OCI-LY7 (cell line): Measurements from ENCODE around the gene PAPOLG.

Source experiments
- EZH2phosphoT487 ChIP-seq: fragments of 200-600 bp; sonication (generic); IDR thresholded peaks from 2 replicates; pipeline ENCODE4 v1.6.1; 2018; ENCODE audit warnings: low read depth, borderline replicate concordance, mild to moderate bottlenecking, mixed run types, antibody characterized with exemption, low read length, moderate library complexity, mixed read lengths
- TF ChIP-seq, protein P1 (sequence below): fragments of 200-600 bp; sonication (generic); conservative IDR thresholded peaks from 2 replicates; pipeline ENCODE4 v1.5.1; 2014; ENCODE audit warnings: mild to moderate bottlenecking, antibody characterized with exemption, low read length, moderate library complexity, mixed read lengths

DNA sequence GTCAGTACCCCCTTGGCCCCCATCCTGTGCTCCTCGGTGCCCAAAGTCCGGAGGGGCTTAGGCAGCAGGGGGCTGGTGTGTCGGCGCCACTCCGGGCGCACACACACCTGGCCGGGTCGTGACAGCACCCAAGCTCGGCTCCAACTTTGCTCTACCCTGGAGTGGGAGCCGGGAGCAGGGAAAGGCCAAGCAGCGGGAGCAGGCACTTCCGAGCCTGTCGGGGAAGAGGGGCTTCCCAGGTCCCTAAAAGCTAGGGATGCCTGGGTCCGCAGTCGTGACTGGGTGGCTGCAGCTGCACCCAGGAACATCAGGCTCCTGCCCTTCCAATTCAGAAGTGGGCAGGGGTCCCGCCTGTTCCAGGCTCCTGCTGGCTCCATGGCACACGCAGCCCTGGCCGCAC is 48.4 kb downstream of the PAPOLG start:
- TF ChIP-seq, protein P1, sequence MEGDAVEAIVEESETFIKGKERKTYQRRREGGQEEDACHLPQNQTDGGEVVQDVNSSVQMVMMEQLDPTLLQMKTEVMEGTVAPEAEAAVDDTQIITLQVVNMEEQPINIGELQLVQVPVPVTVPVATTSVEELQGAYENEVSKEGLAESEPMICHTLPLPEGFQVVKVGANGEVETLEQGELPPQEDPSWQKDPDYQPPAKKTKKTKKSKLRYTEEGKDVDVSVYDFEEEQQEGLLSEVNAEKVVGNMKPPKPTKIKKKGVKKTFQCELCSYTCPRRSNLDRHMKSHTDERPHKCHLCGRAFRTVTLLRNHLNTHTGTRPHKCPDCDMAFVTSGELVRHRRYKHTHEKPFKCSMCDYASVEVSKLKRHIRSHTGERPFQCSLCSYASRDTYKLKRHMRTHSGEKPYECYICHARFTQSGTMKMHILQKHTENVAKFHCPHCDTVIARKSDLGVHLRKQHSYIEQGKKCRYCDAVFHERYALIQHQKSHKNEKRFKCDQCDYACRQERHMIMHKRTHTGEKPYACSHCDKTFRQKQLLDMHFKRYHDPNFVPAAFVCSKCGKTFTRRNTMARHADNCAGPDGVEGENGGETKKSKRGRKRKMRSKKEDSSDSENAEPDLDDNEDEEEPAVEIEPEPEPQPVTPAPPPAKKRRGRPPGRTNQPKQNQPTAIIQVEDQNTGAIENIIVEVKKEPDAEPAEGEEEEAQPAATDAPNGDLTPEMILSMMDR, result no peak
- TF ChIP-seq EZH2phosphoT487, result no peak
